Measurements from ENCODE around the gene TK1.

DNA sequence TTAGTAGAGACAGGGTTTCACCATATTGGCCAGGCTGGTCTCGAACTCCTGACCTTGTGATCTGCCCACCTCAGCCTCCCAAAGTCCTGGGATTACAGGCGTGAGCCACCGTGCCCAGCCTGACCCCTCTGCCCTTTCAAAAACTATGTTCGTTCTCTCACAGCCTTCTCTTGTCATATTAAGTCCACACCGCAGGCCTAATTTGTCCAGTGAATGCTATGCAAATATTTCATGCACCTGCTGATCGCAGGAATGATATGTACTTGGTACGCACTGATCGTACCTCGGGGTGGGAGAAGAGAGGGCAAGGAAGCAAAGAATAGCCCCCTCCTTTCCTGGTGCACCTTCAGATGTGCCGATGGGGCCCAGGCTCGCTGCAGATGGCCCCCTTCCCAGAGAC is 24.2 kb upstream of the TK1 start:
- TF ChIP-seq POLR2AphosphoS5 (IDR thresholded peaks at IDR 0.05; ENCODE audit: low read depth, low read length) (no peak), POLR2A (IDR thresholded peaks at IDR 0.05; ENCODE audit: low read depth, low read length) (no peak)
